Measurements from ENCODE around the gene GIMAP8. TPM values are rescaled to one million over a fixed set of nuclear protein-coding genes. Genes with fewer than 3 reads are reported as not detected.
"Not testable (repeated sequence)": the region's sequence is repeated elsewhere in the genome, so short reads cannot be mapped to it uniquely, and the experiment has no call there.

Gene GIMAP8
- total RNA-seq, 1 donor from 2014 or later, result 103 TPM

DNA sequence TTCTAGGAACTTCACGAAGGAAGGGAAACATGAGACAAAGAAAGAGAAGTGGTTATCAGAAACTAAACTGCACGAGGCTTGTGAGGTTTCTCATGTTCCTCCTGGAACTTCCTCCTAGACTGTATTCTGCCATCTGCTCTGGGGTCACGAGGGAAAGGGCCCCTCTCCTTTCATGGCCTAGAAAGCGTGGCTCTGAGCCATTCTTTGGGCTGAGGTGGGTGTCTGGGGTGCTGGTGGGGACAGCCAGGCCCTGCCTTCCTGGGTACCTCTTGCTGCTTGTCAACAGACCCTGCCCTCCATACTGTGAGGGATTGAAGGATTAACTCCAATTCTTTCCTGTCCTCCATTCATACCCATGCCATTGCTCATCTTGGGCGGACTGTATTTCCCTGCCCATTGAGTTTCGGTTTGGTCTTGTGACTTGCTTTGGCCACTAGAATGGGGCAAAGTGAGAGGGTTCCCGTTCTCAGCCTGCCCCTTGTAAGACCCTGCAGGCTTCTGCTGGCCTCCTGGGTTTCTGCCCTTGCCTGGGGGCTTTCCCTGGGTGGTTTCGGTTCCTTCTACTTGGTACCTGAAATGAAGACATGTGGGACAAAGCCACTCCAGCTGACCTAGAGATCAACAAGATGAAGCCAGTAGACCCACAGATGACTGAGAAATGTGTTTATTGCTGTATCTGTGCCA lies 14.9 kb upstream of the GIMAP8 start:
- no peak for DNase-seq (ENCODE audit: low read depth in 2 of 2)

GRCh38 chr7:150439967-150440366 lies 10.5 kb upstream of the GIMAP8 start:
- no peak for DNase-seq (ENCODE audit: low read depth in 2 of 2)

- DNase-seq (ENCODE audit: low read depth in 2 of 2), result no peak
Observed at GRCh38 chr7:150441524-150441923, 8.9 kb upstream of the GIMAP8 start.

GRCh38 chr7:150442811-150443210 lies 7.6 kb upstream of the GIMAP8 start:
- DNase-seq (ENCODE audit: low read depth in 2 of 2), result no peak

DNA sequence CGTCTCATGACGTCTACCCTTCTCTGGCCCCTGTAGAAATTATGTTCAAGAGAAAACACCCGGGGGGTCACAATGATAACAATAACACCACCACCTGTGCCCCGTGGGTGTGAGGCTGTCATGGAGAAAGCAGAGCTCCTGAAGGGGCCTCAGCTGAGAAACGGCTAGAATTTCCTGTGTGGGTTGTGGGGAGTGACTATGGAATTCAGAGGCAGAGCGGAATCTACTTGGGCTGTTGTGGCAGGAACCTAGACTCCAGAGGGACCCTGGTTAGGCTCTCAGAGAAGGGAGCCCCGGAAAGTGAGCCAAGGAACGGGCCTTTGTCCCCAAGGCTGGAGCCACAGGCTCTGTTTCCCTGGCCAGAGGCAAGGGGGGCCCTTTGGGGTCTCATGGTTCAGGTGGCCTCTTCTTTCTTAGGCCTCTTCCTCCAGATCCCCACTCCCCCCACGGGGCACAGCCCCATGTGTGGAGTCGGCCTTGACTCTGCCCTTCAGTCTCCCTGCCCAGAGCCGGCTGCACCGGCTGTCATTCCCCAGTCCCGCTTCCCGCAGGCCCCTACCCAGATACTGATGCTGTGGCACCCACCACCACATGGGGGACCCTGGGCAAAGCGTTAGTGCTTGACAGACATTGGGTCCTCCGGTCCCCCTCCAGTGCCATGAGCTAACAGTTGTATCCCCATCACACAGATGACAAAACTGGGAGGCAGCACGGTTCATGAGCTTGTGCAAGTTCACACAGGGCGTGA lies 6.5 kb upstream of the GIMAP8 start:
- DNase-seq (ENCODE audit: low read depth in 2 of 2), result no peak

- no peak for DNase-seq (ENCODE audit: low read depth in 2 of 2)
Observed at GRCh38 chr7:150444674-150445365, 5.6 kb upstream of the GIMAP8 start.

DNA sequence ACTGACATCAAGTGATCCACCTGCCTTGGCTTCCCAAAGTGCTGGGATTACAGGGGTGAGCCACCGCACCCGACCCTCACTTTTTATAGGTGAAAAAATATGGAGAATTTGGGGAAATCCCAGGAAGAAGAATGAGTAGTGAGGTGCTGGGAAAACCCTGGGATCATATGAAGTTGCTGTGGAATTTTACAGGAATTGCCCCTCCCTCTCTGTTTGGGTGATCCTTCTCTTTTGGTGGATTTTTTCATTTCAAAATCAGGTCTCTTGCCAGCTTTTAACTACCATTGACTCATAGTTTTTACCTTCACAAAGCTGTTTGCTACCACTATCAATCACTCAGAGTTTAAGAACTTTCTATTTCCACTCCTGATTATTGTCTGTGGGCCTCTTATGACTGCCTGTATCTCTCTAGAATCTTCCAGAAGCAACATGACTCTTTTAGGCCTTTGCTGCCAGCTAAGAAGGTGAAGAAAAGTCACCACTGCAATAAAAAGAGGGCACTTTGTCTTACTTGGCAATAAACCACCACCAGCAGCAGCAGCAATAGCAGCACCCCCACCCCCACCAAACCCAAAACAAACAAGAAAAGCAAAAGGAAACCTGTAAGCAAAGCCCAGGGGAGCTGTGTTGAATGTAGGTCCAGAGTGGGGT lies 4.0 kb upstream of the GIMAP8 start:
- peak; percentile 67 to 75 for DNase-seq (ENCODE audit: low read depth in 2 of 2)

- no peak for DNase-seq (ENCODE audit: low read depth in 2 of 2)
Observed at GRCh38 chr7:150447966-150448788, 2.3 kb upstream of the GIMAP8 start.

DNA sequence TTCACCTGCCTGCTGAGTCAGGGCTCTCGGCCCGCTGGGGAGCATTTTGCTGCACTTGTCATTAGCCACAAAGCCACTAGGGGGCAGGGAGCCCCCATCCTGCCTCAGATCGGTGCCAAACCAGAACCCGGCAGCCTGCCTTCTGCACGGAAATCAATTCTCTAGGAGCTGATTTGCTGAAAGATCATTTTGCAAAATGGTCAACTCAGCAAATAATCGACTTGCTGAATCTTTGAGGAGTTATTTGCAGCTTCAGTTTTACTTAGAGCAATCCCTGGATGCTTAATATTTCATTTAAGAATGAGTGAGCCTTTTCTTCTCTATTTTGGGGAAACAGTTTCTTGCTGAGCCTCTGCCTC lies 1.7 kb upstream of the GIMAP8 start:
- peak; percentile 75 to 86 for DNase-seq (ENCODE audit: low read depth in 2 of 2)

GRCh38 chr7:150449206-150449952 lies 1.1 kb upstream of the GIMAP8 start:
- DNase-seq (ENCODE audit: low read depth in 2 of 2), result no peak

- DNase-seq (ENCODE audit: low read depth in 2 of 2), result peak in 1 of 2 donors; percentile 78
Observed at GRCh38 chr7:150451097-150451793, 815 bp downstream of the GIMAP8 start.

GRCh38 chr7:150451833-150452461 lies 1.5 kb downstream of the GIMAP8 start:
- DNase-seq (ENCODE audit: low read depth in 2 of 2), result peak in 1 of 2 donors; percentile 86

GRCh38 chr7:150453181-150453580 lies 2.8 kb downstream of the GIMAP8 start:
- no peak for DNase-seq (ENCODE audit: low read depth in 2 of 2)

- no peak for DNase-seq (ENCODE audit: low read depth in 2 of 2)
Observed at GRCh38 chr7:150453892-150454291, 3.5 kb downstream of the GIMAP8 start.

- DNase-seq (ENCODE audit: low read depth in 2 of 2), result not testable (repeated sequence)
Observed at GRCh38 chr7:150457064-150457463, 6.6 kb downstream of the GIMAP8 start.

- no peak for DNase-seq (ENCODE audit: low read depth in 2 of 2)
Observed at GRCh38 chr7:150458235-150458634, 7.8 kb downstream of the GIMAP8 start.

- DNase-seq (ENCODE audit: low read depth in 2 of 2), result no peak
Observed at GRCh38 chr7:150458756-150459155, 8.3 kb downstream of the GIMAP8 start.

GRCh38 chr7:150461520-150461919 lies 11.1 kb downstream of the GIMAP8 start:
- DNase-seq (ENCODE audit: low read depth in 2 of 2), result no peak

DNA sequence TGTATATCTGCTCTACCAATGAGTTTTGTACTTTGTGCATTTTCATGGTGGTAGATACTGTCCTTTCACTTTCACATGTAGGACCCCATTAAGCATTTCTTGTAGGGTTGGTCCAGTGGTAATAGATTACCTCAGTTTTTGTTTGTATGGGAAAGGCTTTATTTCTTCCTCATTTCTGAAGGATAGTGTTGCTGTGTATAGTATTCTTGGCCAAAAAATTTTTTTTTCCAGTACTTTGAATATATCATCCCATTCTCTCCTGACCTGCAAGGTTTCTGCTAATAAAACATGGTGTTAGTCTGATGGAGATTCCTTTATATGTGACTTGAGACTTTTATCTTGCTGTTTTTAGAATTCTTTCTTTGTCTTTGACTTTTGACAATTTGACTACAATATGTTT lies 12.0 kb downstream of the GIMAP8 start:
- DNase-seq (ENCODE audit: low read depth in 2 of 2), result no peak
